ENCODE measurements around the gene INSC.

DNA sequence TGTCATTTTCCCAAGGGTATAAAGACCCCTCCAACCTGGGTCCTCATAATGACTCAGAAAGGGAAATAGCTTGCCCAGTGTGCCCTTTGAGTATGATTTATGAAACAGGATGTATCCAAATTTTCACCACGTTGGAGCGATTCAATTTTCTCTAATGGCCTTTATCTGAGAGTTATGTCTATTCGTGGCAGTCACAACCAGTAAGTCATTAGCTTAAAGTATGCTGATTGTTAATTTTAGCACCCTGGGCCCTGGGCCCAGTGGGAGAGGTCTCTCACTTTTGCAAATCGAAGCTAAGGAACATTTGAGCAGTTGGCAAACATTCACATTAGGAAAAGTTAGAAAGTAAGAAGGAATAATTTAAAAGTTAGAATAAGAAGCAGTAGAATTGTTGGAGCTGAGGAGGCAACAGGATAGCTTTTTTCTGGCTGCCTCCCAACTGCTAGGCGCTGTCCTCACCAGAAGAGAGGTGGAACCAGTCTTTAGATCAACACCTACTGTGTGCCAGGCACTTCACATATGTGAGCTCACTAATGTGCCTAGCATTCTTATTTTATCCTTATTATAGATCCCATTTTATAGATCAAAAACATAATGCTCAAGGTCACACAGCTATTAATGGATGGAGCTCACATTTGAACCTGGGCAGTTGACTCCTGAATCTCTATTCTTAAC lies 24.5 kb downstream of the INSC start:
- TF ChIP-seq ZNF830 (CRISPR knock-in tag; IDR thresholded peaks at IDR 0.05) (no peak), ZBTB17 (CRISPR knock-in tag; IDR thresholded peaks at IDR 0.05) (no peak), NFE2L1 (tag; IDR thresholded peaks at IDR 0.05; ENCODE audit: borderline replicate concordance, low read depth) (no peak), CBX5 (IDR thresholded peaks at IDR 0.05; ENCODE audit: borderline replicate concordance, low read depth) (no peak), HDAC2 (IDR thresholded peaks at IDR 0.05) (no peak)
